Measurements from ENCODE around the gene PLA2G2A. TPM values are rescaled to one million over a fixed set of nuclear protein-coding genes. Genes with fewer than 3 reads are reported as not detected.

Gene PLA2G2A
- total and polyA plus RNA-seq, 7 donors, result 72.3 to 1,282 (median 158) TPM

- 69 to 77% methylated on average over 5 of the region's 5 CpGs for WGBS, 2 donors
- intact Hi-C loops (cut with DNase I), result loop anchor here (10.0 kb wide), 1 partner anchor 515 kb away; the partner anchor contains the start of gene CAMK2N1
- Histone ChIP-seq H3K4me1 (no peaks in the 10 kb centered on the region), H3K27ac (no peak overlapping the region), H3K27me3 (no peaks in the 10 kb centered on the region), H3K9me3 (no peaks in the 10 kb centered on the region), H3K36me3 (no peaks in the 10 kb centered on the region), H3K4me3 (no peak overlapping the region)
- TF ChIP-seq POLR2A (IDR thresholded peaks at IDR 0.05) (no peak), POLR2AphosphoS5 (IDR thresholded peaks at IDR 0.05) (no peak), EP300 (IDR thresholded peaks at IDR 0.05) (no peak), CTCF (IDR thresholded peaks at IDR 0.05) (no peak)
- no peak for DNase-seq
These were observed 9.3 kb downstream of the PLA2G2A start for GRCh38 chr1:19969898-19970660.

- Histone ChIP-seq H3K27ac (no peak overlapping the region), H3K36me3 (no peaks in the 10 kb centered on the region), H3K9me3 (no peaks in the 10 kb centered on the region), H3K4me3 (no peak overlapping the region), H3K27me3 (no peaks in the 10 kb centered on the region), H3K4me1 (no peaks in the 10 kb centered on the region)
- WGBS, 2 donors, result 83 to 88% methylated on average over 9 of the region's 9 CpGs
- intact Hi-C loops (cut with DNase I), result no loop called here
- TF ChIP-seq POLR2AphosphoS5 (IDR thresholded peaks at IDR 0.05) (peak in 1 of 4 donors; percentile 8), EP300 (IDR thresholded peaks at IDR 0.05) (no peak)
- DNase-seq, result peak; percentile 71
These were observed 11.6 kb downstream of the PLA2G2A start for GRCh38 chr1:19967808-19968207.

- Histone ChIP-seq H3K9me3 (no peaks in the 10 kb centered on the region), H3K27me3 (no peaks in the 10 kb centered on the region), H3K4me1 (no peaks in the 10 kb centered on the region), H3K36me3 (no peaks in the 10 kb centered on the region), H3K4me3 (no peak overlapping the region), H3K27ac (no peak overlapping the region)
- intact Hi-C loops (cut with DNase I), result no loop called here
- DNase-seq, result no peak
- TF ChIP-seq EP300 (IDR thresholded peaks at IDR 0.05) (no peak), CTCF (IDR thresholded peaks at IDR 0.05) (no peak), POLR2A (IDR thresholded peaks at IDR 0.05) (no peak), POLR2AphosphoS5 (IDR thresholded peaks at IDR 0.05) (no peak)
- WGBS, 2 donors, result 63 to 89% methylated on average over 2 of the region's 2 CpGs
These were observed 14.9 kb downstream of the PLA2G2A start for GRCh38 chr1:19964542-19964941.

GRCh38 chr1:19963636-19964035 is 15.8 kb downstream of the PLA2G2A start:
- no peaks in the 10 kb centered on the region for H3K9me3 ChIP-seq
- H3K4me1 ChIP-seq, result no peaks in the 10 kb centered on the region
- no peak for DNase-seq
- H3K4me3 ChIP-seq, result no peak overlapping the region
- intact Hi-C loops (cut with DNase I), result no loop called here
- TF ChIP-seq CTCF (IDR thresholded peaks at IDR 0.05) (no peak), POLR2A (IDR thresholded peaks at IDR 0.05) (no peak), POLR2AphosphoS5 (IDR thresholded peaks at IDR 0.05) (no peak), EP300 (IDR thresholded peaks at IDR 0.05) (no peak)
- 91 to 96% methylated on average over 4 of the region's 4 CpGs for WGBS, 2 donors
- no peak overlapping the region for H3K27ac ChIP-seq
- H3K36me3 ChIP-seq, result no peaks in the 10 kb centered on the region
- no peaks in the 10 kb centered on the region for H3K27me3 ChIP-seq

- H3K9me3 ChIP-seq, result no peaks in the 10 kb centered on the region
- no peak for DNase-seq
- intact Hi-C loops (cut with DNase I), result no loop called here
- no peaks in the 10 kb centered on the region for H3K4me1 ChIP-seq
- H3K4me3 ChIP-seq, result no peak overlapping the region
- 44 to 60% methylated on average over 5 of the region's 5 CpGs for WGBS, 2 donors
- TF ChIP-seq POLR2A (IDR thresholded peaks at IDR 0.05) (no peak), POLR2AphosphoS5 (IDR thresholded peaks at IDR 0.05) (no peak), EP300 (IDR thresholded peaks at IDR 0.05) (no peak), CTCF (IDR thresholded peaks at IDR 0.05) (no peak)
- H3K36me3 ChIP-seq, result no peaks in the 10 kb centered on the region
- H3K27ac ChIP-seq, result no peak overlapping the region
- peaks cover 0 to 4% (median 0%) of the 10 kb centered on the region in 3 donors for H3K27me3 ChIP-seq
These were observed 18.8 kb downstream of the PLA2G2A start for GRCh38 chr1:19960591-19960990.
